IMR-90 (cell line): ENCODE measurements around the gene COPS7A. TPM values are rescaled to one million over a fixed set of nuclear protein-coding genes. Genes with fewer than 3 reads are reported as not detected.
A peak's percentile ranks its signal among the peaks of the same experiment; 100 is the strongest.

ENCODE experiments used
- ATAC-seq: fragments of 200-7000 bp; cut with Tn5 transposase; 2 replicates; pipeline ENCODE4 v1.9.1; 2020; ENCODE audit warnings: low read depth, mild to moderate bottlenecking, moderate library complexity
- BruUV-seq: library from RNA; stranded (reverse); fragments of 400-500 nt; replicated peaks from 2 replicates; lab custom pipeline; 2021; lab: Mats Ljungman, UMichigan
- CTCF ChIA-PET: fragments of 300-600 bp; formaldehyde crosslinking; extraction: SDS; loops from one replicate; lab custom pipeline; 2021; ENCODE audit warnings: antibody characterized with exemption; lab: Yijun Ruan, JAX
- POLR2A ChIA-PET: fragments of 300-600 bp; sonication (Branson Sonifier 250); formaldehyde crosslinking; loops from one replicate; lab custom pipeline; 2022; ENCODE audit warnings: antibody characterized with exemption; ENCODE audit not compliant: unreplicated experiment; lab: Charles Lee
- DNase-seq: peaks from one replicate; pipeline ENCODE4 v3.0.0; 2013
- H2AFZ ChIP-seq: replicated peaks from 2 replicates; pipeline ENCODE3; 2013; ENCODE audit warnings: low read length, mild to moderate bottlenecking; ENCODE audit not compliant: poor library complexity
- H2AK5ac ChIP-seq: 2 replicates; pipeline ENCODE4 v1.6.1; 2013; ENCODE audit warnings: low read depth, low read length, inconsistent platforms
- H2AK9ac ChIP-seq: replicated peaks from 2 replicates; pipeline ENCODE3; 2013; ENCODE audit warnings: mild to moderate bottlenecking, low read depth, low read length, moderate library complexity; ENCODE audit not compliant: poor library complexity
- H2BK120ac ChIP-seq: 2 replicates; pipeline ENCODE4 v1.6.1; 2013; ENCODE audit warnings: low read depth, low read length, inconsistent platforms
- H2BK15ac ChIP-seq: 3 replicates; pipeline ENCODE4 v1.6.1; 2013; ENCODE audit warnings: low read depth, low read length, inconsistent platforms
- H2BK20ac ChIP-seq: 2 replicates; pipeline ENCODE4 v1.6.1; 2013; ENCODE audit warnings: low read depth, mild to moderate bottlenecking, inconsistent platforms, low read length, moderate library complexity
- H2BK5ac ChIP-seq: 2 replicates; pipeline ENCODE4 v1.6.1; 2013; ENCODE audit warnings: mild to moderate bottlenecking, low read depth, low read length, inconsistent platforms; ENCODE audit not compliant: poor library complexity, severe bottlenecking
- H3K14ac ChIP-seq: replicated peaks from 2 replicates; pipeline ENCODE4 v1.6.1; 2013; ENCODE audit warnings: low read depth, low read length, inconsistent platforms
- H3K18ac ChIP-seq: 2 replicates; pipeline ENCODE4 v1.6.1; 2013; ENCODE audit warnings: low read depth, low read length, control low read depth
- H3K23ac ChIP-seq: 2 replicates; pipeline ENCODE4 v1.6.1; 2013; ENCODE audit warnings: low read depth, low read length, inconsistent platforms
- H3K27ac ChIP-seq: 2 replicates; pipeline ENCODE4 v1.5.1; 2013; ENCODE audit warnings: mild to moderate bottlenecking, control low read depth, low read length; ENCODE audit not compliant: insufficient read depth
- H3K27me3 ChIP-seq: 2 replicates; pipeline ENCODE4 v1.6.1; 2013; ENCODE audit warnings: low read length; ENCODE audit not compliant: control insufficient read depth, insufficient read depth
- H3K36me3 ChIP-seq: 2 replicates; pipeline ENCODE4 v1.6.1; 2013; ENCODE audit warnings: low read length, mixed read lengths; ENCODE audit not compliant: control insufficient read depth, insufficient read depth
- H3K4ac ChIP-seq: 2 replicates; pipeline ENCODE4 v1.6.1; 2013; ENCODE audit warnings: low read depth, low read length, inconsistent platforms
- H3K4me1 ChIP-seq: 2 replicates; pipeline ENCODE4 v1.6.1; 2013; ENCODE audit warnings: low read length, mixed read lengths; ENCODE audit not compliant: control insufficient read depth, insufficient read depth
- H3K4me2 ChIP-seq: 2 replicates; pipeline ENCODE4 v1.6.1; 2013; ENCODE audit warnings: low read depth, mild to moderate bottlenecking, control low read depth, low read length, moderate library complexity
- H3K4me3 ChIP-seq: 2 replicates; pipeline ENCODE4 v1.5.1; 2013; ENCODE audit warnings: low read depth, mild to moderate bottlenecking, control low read depth, low read length, moderate library complexity; ENCODE audit not compliant: insufficient read depth
- H3K56ac ChIP-seq: 2 replicates; pipeline ENCODE4 v1.6.1; 2013; ENCODE audit warnings: low read length, inconsistent platforms; ENCODE audit not compliant: insufficient read depth; ENCODE audit errors: extremely low read depth
- H3K79me1 ChIP-seq, 2 experiments: 2 replicates each; pipeline ENCODE4 v1.6.1; 2013; ENCODE audit warnings: low read length in 2 of 2, inconsistent platforms in 1 of 2, low read depth in 1 of 2
- H3K9ac ChIP-seq: 2 replicates; pipeline ENCODE4 v1.6.1; 2013; ENCODE audit warnings: low read depth, low read length, control low read depth
- H3K9me1 ChIP-seq: 2 replicates; pipeline ENCODE4 v1.6.1; 2013; ENCODE audit warnings: low read length, inconsistent platforms; ENCODE audit not compliant: insufficient read depth
- H3K9me3 ChIP-seq: 2 replicates; pipeline ENCODE4 v1.6.1; 2013; ENCODE audit warnings: low read length; ENCODE audit not compliant: control insufficient read depth, insufficient read depth
- H4K20me1 ChIP-seq: 2 replicates; pipeline ENCODE4 v1.6.1; 2013; ENCODE audit warnings: low read length, inconsistent platforms; ENCODE audit not compliant: insufficient read depth
- H4K5ac ChIP-seq: 2 replicates; pipeline ENCODE4 v1.6.1; 2013; ENCODE audit warnings: mild to moderate bottlenecking, low read depth, low read length, control low read depth
- H4K8ac ChIP-seq, 2 experiments: 2 replicates each; pipeline ENCODE4 v1.6.1; 2013; ENCODE audit warnings: low read depth in 2 of 2, low read length in 2 of 2, control low read depth in 1 of 2, inconsistent platforms in 1 of 2
- H4K91ac ChIP-seq: 2 replicates; pipeline ENCODE4 v1.6.1; 2013; ENCODE audit warnings: low read depth, low read length, inconsistent platforms; ENCODE audit not compliant: insufficient read depth
- BHLHE40 ChIP-seq: fragments of 150-350 bp; IDR thresholded peaks from 2 replicates; pipeline ENCODE4 v1.6.1; 2016; ENCODE audit warnings: mild to moderate bottlenecking, low read depth, low read length
- MAZ ChIP-seq: IDR thresholded peaks from 2 replicates; pipeline ENCODE4 v1.6.1; 2012; ENCODE audit warnings: low read depth, mild to moderate bottlenecking, low read length, improper control_type of control experiment, moderate library complexity, borderline replicate concordance
- WGBS, 2 experiments: methylation state at CpG; one replicate each; pipeline versions ENCODE4 v1.1.5 to v1.1.7; 2013; ENCODE audit warnings: missing lambda C conversion rate in 2 of 2; ENCODE audit not compliant: insufficient read length in 1 of 2; ENCODE audit errors: extremely low coverage in 2 of 2; 5-methylcytosine and 5-hydroxymethylcytosine counted together
- dilution Hi-C: fragments of 300-500 bp; cut with HindIII; formaldehyde crosslinking; loops from one replicate; pipeline ENCODE4 v1.14.3; 2018; ENCODE audit warnings: low sequenced_read_pairs; ENCODE audit not compliant: unreplicated experiment
- in situ Hi-C: fragments of 300-500 bp; cut with MboI; formaldehyde crosslinking; loops from 3 replicates; pipeline ENCODE4 v1.14.3; 2019; ENCODE audit warnings: low sequenced_read_pairs, inconsistent platforms, mixed read lengths
- intact Hi-C: fragments of 100-400 bp; cut with micrococcal nuclease; formaldehyde crosslinking; loops from 2 replicates; pipeline ENCODE4 v1.10.0; 2022
- polyA plus RNA-seq, 3 experiments: library from polyadenylated mRNA; depleted of rRNA; stranded (reverse); fragments of >200 nt; gene quantifications; 2 replicates each; pipeline ENCODE4 v1.2.3, GENCODE V29; 2012; ENCODE audit warnings: low replicate concordance in 1 of 3
- total RNA-seq: library from RNA; depleted of rRNA; stranded (reverse); fragments of >200 nt; gene quantifications from 2 replicates; pipeline ENCODE4 v1.2.3, GENCODE V29; 2012

COPS7A gene
- total and polyA plus RNA-seq, 2 of the 4 experiments (the other 2 are of a cell fraction) = 58.8 to 135 TPM

GRCh38 chr12:6691473-6691872, 32.4 kb upstream of the COPS7A start:
- Histone ChIP-seq H4K20me1 (no peaks in the 10 kb centered on the region), H3K4me1 (peaks cover 5% of the 10 kb centered on the region), H4K5ac (no peak overlapping the region), H2BK20ac (no peak overlapping the region), H3K9me1 (no peaks in the 10 kb centered on the region), H3K27ac (no peak overlapping the region), H3K18ac (no peak overlapping the region), H3K79me1 (peaks cover 11 to 34% of the 10 kb centered on the region in 2 experiments; a peak in 3 of 4 replicates), H3K9ac (no peak overlapping the region), H2BK120ac (no peak overlapping the region), H3K36me3 (peaks cover 4% of the 10 kb centered on the region; the same call in 1 of the 2 replicates), H2AK9ac (no peak overlapping the region), H3K56ac (no peak overlapping the region), H2BK5ac (no peak overlapping the region), H2BK15ac (no peak overlapping the region), H3K9me3 (no peaks in the 10 kb centered on the region), H3K4ac (no peak overlapping the region), H3K14ac (no peak overlapping the region), H4K8ac (no peak overlapping the region), H4K91ac (no peak overlapping the region), H3K4me2 (no peak overlapping the region), H3K4me3 (no peak overlapping the region), H2AFZ (peak overlapping the region; percentile 38), H2AK5ac (no peak overlapping the region), H3K23ac (no peak overlapping the region), H3K27me3 (no peaks in the 10 kb centered on the region)
- no CpG with 5 or more reads among the region's 4 CpGs for WGBS, 2 experiments
- TF ChIP-seq MAZ (peak; percentile 64; the same call in 1 of the 2 replicates), BHLHE40 (no peak)
- intact Hi-C loops (no loop called here), in situ Hi-C loops (no loop called here), dilution Hi-C loops (no loop called here)
- POLR2A ChIA-PET = no interaction called here
- DNase-seq = peak; percentile 74
- CTCF ChIA-PET = no interaction called here
- BruUV-seq = no TSS peak
- no peak for ATAC-seq
